Activated CD4-positive, alpha-beta T cell treated with anti-CD3 and anti-CD28 coated beads, Interleukin-2, amount 10 ng/mL, durations not matched to agents 7 days and 5 days (primary cell): ENCODE results near the gene S100A11. TPM values are rescaled to one million over a fixed set of nuclear protein-coding genes. Genes with fewer than 3 reads are reported as not detected.

ENCODE experiments used
- CTCF ChIA-PET: fragments of 350-600 bp; sonication (Branson Sonifier 250); formaldehyde crosslinking; loops from one replicate; lab custom pipeline; 2021; ENCODE audit warnings: antibody characterized with exemption; lab: Charles Lee
- POLR2A ChIA-PET: fragments of 350-600 bp; sonication (Branson Sonifier 250); formaldehyde crosslinking; loops from one replicate; lab custom pipeline; 2021; ENCODE audit warnings: antibody characterized with exemption; lab: Charles Lee
- DNase-seq: peaks from one replicate; pipeline ENCODE4 v3.0.0-alpha.2; 2020
- H3K27ac Mint-ChIP-seq: one replicate; pipeline ENCODE4 v1.8.0; 2021; ENCODE audit warnings: mild to moderate bottlenecking, moderate library complexity, mixed read lengths
- H3K27me3 Mint-ChIP-seq: one replicate; pipeline ENCODE4 v1.8.0; 2021; ENCODE audit warnings: mixed read lengths
- H3K36me3 Mint-ChIP-seq: one replicate; pipeline ENCODE4 v1.8.0; 2021; ENCODE audit warnings: low read depth, mixed read lengths
- H3K4me1 Mint-ChIP-seq: one replicate; pipeline ENCODE4 v1.8.0; 2021; ENCODE audit warnings: mixed read lengths
- H3K4me3 Mint-ChIP-seq: one replicate; pipeline ENCODE4 v1.8.0; 2021; ENCODE audit warnings: mild to moderate bottlenecking, moderate library complexity, mixed read lengths
- H3K9me3 Mint-ChIP-seq: one replicate; pipeline ENCODE4 v1.8.0; 2021; ENCODE audit warnings: mixed read lengths
- total RNA-seq, 2 experiments: library from RNA; stranded (reverse); gene quantifications; one replicate each; pipeline ENCODE4 v1.2.3, GENCODE V29; 2021

Gene S100A11
- total RNA-seq, 2 experiments from 2014 or later, result 367 to 412 TPM

- Mint-ChIP-seq H3K27ac (no peak overlapping the region), H3K4me1 (peaks cover 44% of the 10 kb centered on the region), H3K27me3 (peaks cover 28% of the 10 kb centered on the region), H3K36me3 (no peaks in the 10 kb centered on the region), H3K9me3 (no peaks in the 10 kb centered on the region), H3K4me3 (no peak overlapping the region)
- no peak for DNase-seq
- CTCF ChIA-PET, result interaction anchor here (0.8 to 7.1 kb wide), 5 partner anchors 15 to 408 kb away, joined by 3 to 68 read pairs (median 3); partner anchors contain the start of gene S100A11
- POLR2A ChIA-PET, result interaction anchor here (1.1 kb wide), 1 partner anchor 131 kb away, joined by 3 read pairs; no protein-coding TSS in a partner anchor
These were observed 14.3 kb upstream of the S100A11 start for GRCh38 chr1:152050886-152051675.

GRCh38 chr1:152049291-152050083 lies 12.7 kb upstream of the S100A11 start:
- Mint-ChIP-seq H3K9me3 (no peaks in the 10 kb centered on the region), H3K27ac (no peak overlapping the region), H3K27me3 (peaks cover 19% of the 10 kb centered on the region), H3K36me3 (peaks cover 3% of the 10 kb centered on the region), H3K4me1 (peaks cover 53% of the 10 kb centered on the region), H3K4me3 (no peak overlapping the region)
- POLR2A ChIA-PET, result interaction anchor here (1.1 kb wide), 1 partner anchor 133 kb away, joined by 3 read pairs; no protein-coding TSS in a partner anchor
- CTCF ChIA-PET, result interaction anchor here (0.6 to 7.1 kb wide), 6 partner anchors 13 to 399 kb away, joined by 3 to 68 read pairs (median 4); partner anchors contain the start of gene S100A11
- no peak for DNase-seq

GRCh38 chr1:152048416-152049009 lies 11.7 kb upstream of the S100A11 start:
- peaks cover 9% of the 10 kb centered on the region for H3K27me3 Mint-ChIP-seq
- ChIA-PET POLR2A (no interaction called here), CTCF (interaction anchor here (0.9 to 7.1 kb wide), 10 partner anchors 9 to 410 kb away, joined by 3 to 68 read pairs (median 4); partner anchors contain the start of gene S100A11)
- H3K4me3 Mint-ChIP-seq, result peak overlapping the region; percentile 62
- peak overlapping the region; percentile 99 for H3K27ac Mint-ChIP-seq
- peaks cover 3% of the 10 kb centered on the region for H3K36me3 Mint-ChIP-seq
- H3K9me3 Mint-ChIP-seq, result no peaks in the 10 kb centered on the region
- DNase-seq, result no peak
- H3K4me1 Mint-ChIP-seq, result peaks cover 57% of the 10 kb centered on the region

- H3K27ac Mint-ChIP-seq, result peak overlapping the region; percentile 99
- H3K4me1 Mint-ChIP-seq, result peaks cover 57% of the 10 kb centered on the region
- peaks cover 3% of the 10 kb centered on the region for H3K36me3 Mint-ChIP-seq
- DNase-seq, result peak; percentile 91
- ChIA-PET CTCF (interaction anchor here (0.7 to 7.1 kb wide), 10 partner anchors 10 to 410 kb away, joined by 3 to 68 read pairs (median 4); partner anchors contain the start of gene S100A11), POLR2A (interaction anchor here (1.1 kb wide), 1 partner anchor 72 kb away, joined by 3 read pairs; no protein-coding TSS in a partner anchor)
- peaks cover 6% of the 10 kb centered on the region for H3K27me3 Mint-ChIP-seq
- H3K4me3 Mint-ChIP-seq, result peak overlapping the region; percentile 62
- H3K9me3 Mint-ChIP-seq, result no peaks in the 10 kb centered on the region
These were observed 11.1 kb upstream of the S100A11 start for GRCh38 chr1:152047730-152048415.

- Mint-ChIP-seq H3K4me1 (peaks cover 54% of the 10 kb centered on the region), H3K9me3 (no peaks in the 10 kb centered on the region), H3K36me3 (peaks cover 3% of the 10 kb centered on the region), H3K4me3 (peak overlapping the region; percentile 62), H3K27me3 (peaks cover 4% of the 10 kb centered on the region), H3K27ac (peak overlapping the region; percentile 99)
- ChIA-PET CTCF (interaction anchor here (0.7 to 7.1 kb wide), 7 partner anchors 11 to 412 kb away, joined by 4 to 68 read pairs (median 5); partner anchors contain the start of gene S100A11), POLR2A (interaction anchor here (1.1 kb wide), 1 partner anchor 71 kb away, joined by 3 read pairs; no protein-coding TSS in a partner anchor)
- no peak for DNase-seq
These were observed 10.6 kb upstream of the S100A11 start for GRCh38 chr1:152047413-152047729.

DNA sequence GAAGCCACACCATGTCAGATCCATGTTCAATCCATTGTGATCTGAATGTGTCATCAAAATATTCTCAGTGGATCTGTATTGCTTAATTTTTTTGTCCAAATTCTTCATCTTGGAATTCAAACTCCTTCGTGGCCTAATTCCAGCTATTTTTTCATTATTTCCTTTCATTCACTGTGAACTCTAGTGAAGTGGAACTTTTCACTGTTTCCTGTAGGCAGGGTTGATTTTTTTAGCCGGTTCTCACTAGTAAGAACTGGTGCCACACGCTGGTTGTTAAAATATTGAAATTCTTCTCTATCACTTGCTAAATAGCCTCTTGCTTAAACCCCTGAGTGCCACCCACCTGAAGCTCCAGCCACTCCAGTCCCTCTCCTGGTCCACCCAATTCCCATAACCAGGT lies 7.6 kb upstream of the S100A11 start:
- no peak overlapping the region for H3K4me3 Mint-ChIP-seq
- H3K4me1 Mint-ChIP-seq, result peaks cover 33% of the 10 kb centered on the region
- DNase-seq, result no peak
- ChIA-PET CTCF (interaction anchor here (7.1 kb wide), 1 partner anchor 8 kb away, joined by 68 read pairs; the partner anchor contains the start of gene S100A11), POLR2A (no interaction called here)
- peaks cover 3% of the 10 kb centered on the region for H3K36me3 Mint-ChIP-seq
- no peaks in the 10 kb centered on the region for H3K9me3 Mint-ChIP-seq
- H3K27me3 Mint-ChIP-seq, result peaks cover 2% of the 10 kb centered on the region
- no peak overlapping the region for H3K27ac Mint-ChIP-seq

GRCh38 chr1:152043870-152044269 lies 7.1 kb upstream of the S100A11 start:
- CTCF ChIA-PET, result interaction anchor here (7.1 kb wide), 1 partner anchor 8 kb away, joined by 68 read pairs; the partner anchor contains the start of gene S100A11
- Mint-ChIP-seq H3K4me1 (peaks cover 33% of the 10 kb centered on the region), H3K27ac (no peak overlapping the region), H3K9me3 (no peaks in the 10 kb centered on the region), H3K4me3 (no peak overlapping the region), H3K36me3 (peaks cover 3% of the 10 kb centered on the region), H3K27me3 (peaks cover 2% of the 10 kb centered on the region)
- POLR2A ChIA-PET, result no interaction called here
- no peak for DNase-seq

- Mint-ChIP-seq H3K27me3 (peaks cover 2% of the 10 kb centered on the region), H3K4me3 (no peak overlapping the region), H3K4me1 (peaks cover 28% of the 10 kb centered on the region), H3K27ac (no peak overlapping the region), H3K9me3 (no peaks in the 10 kb centered on the region), H3K36me3 (peaks cover 3% of the 10 kb centered on the region)
- ChIA-PET POLR2A (no interaction called here), CTCF (interaction anchor here (0.5 to 1.2 kb wide), 3 partner anchors 107 to 1694 kb away, joined by 3 read pairs; no protein-coding TSS in a partner anchor)
- no peak for DNase-seq
These were observed 5.2 kb upstream of the S100A11 start for GRCh38 chr1:152042030-152042429.

DNA sequence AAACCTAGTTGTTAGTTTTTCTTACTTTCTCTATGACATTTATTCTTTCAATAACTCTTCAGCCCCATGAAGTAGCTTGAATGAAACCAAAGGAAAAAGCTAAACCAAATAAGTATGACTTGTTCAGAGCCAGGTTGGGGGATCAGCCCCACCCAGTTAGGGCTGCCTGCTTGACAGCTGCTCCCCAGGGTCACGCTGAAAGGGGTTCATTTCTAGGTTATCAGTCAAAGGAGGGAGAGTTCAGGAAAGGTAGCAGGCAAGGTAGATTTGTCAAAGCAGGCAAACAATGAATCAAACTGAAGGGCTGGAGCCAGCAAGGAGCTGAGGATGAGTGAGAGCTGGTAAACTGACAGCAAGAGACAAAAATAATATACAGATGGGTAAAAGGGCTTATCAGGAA lies 3.1 kb upstream of the S100A11 start:
- no peaks in the 10 kb centered on the region for H3K9me3 Mint-ChIP-seq
- H3K36me3 Mint-ChIP-seq, result peaks cover 12% of the 10 kb centered on the region
- peaks cover 1% of the 10 kb centered on the region for H3K27me3 Mint-ChIP-seq
- POLR2A ChIA-PET, result no interaction called here
- H3K4me3 Mint-ChIP-seq, result no peak overlapping the region
- H3K4me1 Mint-ChIP-seq, result peaks cover 21% of the 10 kb centered on the region
- no peak overlapping the region for H3K27ac Mint-ChIP-seq
- no peak for DNase-seq
- CTCF ChIA-PET, result interaction anchor here (1.4 kb wide), 1 partner anchor 131 kb away, joined by 3 read pairs; the partner anchor contains the start of gene THEM4

DNA sequence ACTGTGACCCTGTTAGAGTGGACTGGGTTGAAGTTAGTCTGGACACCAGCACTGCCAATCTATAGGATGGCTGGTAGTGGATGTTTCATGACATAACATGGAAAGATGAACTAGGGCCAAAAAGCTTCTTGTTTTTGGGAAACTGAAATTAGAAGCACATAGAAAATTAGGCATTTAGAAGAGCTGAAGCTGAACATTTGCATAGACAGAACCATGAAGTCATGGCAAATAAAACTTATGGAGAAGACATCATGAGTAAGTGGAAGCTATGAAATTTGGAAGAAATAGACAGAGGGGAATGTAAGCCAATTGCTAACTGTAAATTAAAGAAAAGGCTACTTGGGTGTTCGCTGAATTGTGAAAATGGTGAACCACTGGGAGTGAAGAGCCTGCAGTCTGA lies 2.7 kb upstream of the S100A11 start:
- H3K4me3 Mint-ChIP-seq, result no peak overlapping the region
- POLR2A ChIA-PET, result no interaction called here
- CTCF ChIA-PET, result no interaction called here
- no peak overlapping the region for H3K27ac Mint-ChIP-seq
- no peaks in the 10 kb centered on the region for H3K27me3 Mint-ChIP-seq
- DNase-seq, result no peak
- peaks cover 22% of the 10 kb centered on the region for H3K4me1 Mint-ChIP-seq
- H3K9me3 Mint-ChIP-seq, result no peaks in the 10 kb centered on the region
- peaks cover 15% of the 10 kb centered on the region for H3K36me3 Mint-ChIP-seq

GRCh38 chr1:152038871-152039270 lies 2.1 kb upstream of the S100A11 start:
- no peak for DNase-seq
- Mint-ChIP-seq H3K27me3 (no peaks in the 10 kb centered on the region), H3K9me3 (no peaks in the 10 kb centered on the region), H3K4me3 (no peak overlapping the region), H3K4me1 (peaks cover 23% of the 10 kb centered on the region), H3K27ac (no peak overlapping the region), H3K36me3 (peaks cover 21% of the 10 kb centered on the region)
- POLR2A ChIA-PET, result no interaction called here
- CTCF ChIA-PET, result interaction anchor here (5.3 kb wide), 1 partner anchor 9 kb away, joined by 68 read pairs; no protein-coding TSS in a partner anchor
